HG03103 (cell line): ENCODE measurements around the gene UVSSA.
"Not testable (repeated sequence)": the region's sequence is repeated elsewhere in the genome, so short reads cannot be mapped to it uniquely, and the experiment has no call there.

Source experiments
- ATAC-seq: cut with Tn5 transposase; IDR thresholded peaks from one replicate; pipeline ENCODE4 v1.9.1; 2021; ENCODE audit warnings: low read depth; ENCODE audit not compliant: unreplicated experiment

The UVSSA gene

DNA sequence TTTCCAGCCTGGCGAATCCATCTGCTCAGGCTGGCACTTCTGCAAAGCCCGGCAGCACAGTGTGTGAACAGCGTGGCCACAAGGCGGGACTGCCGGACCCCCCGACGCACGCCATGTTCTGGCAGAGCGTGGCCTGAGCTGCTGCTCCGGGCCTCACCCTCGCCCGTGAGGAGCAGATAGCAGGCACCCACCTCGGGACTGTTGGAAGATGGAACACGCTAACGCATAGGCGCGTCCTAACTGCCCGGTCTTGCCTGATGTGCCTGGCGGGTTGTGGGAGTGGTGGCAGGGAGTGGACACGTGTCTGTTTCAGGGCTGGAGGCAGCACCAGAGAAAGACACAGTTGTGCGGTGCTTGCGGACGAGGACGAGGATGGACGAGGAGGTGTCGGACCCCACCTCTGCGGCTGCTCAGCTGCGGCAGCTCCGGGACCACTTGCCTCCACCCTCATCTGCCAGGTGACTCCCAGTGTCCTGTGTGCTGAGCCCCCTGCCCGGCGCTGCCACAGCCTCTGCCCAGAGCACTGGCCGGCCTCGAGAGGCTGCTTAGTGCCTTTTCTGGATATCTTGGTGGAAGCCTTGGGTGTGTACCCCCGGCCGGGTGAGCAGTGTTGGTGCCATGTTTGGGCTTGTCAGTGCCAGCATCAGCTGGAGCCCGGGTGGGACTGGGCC lies 28.2 kb downstream of the UVSSA start:
- ATAC-seq: no peak

DNA sequence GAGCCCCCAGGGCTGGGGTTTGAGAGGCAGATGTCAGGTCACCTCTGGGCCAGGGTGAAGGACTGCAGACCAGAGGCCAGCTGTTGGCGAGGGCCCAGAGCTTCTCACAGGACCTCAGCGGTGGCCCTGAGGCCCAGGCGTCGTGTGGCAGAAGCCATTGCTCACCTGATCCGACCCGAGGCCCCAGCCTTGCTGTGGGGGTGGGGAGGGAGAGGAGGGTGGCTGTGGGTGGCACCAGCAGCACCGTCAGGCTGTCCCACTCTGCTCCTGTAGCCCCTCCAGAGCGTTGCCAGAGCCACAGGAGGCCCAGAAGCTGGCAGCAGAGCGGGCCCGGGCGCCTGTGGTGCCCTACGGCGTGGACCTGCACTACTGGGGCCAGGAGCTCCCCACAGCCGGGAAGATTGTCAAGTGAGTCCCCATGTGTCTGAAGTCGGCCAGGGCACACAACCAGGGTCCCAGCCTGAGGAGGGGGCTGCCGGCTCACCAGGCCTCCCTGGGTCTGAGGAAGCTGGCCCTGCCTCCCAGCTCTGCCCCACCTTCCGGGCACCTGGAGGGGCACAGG lies 28.8 kb downstream of the UVSSA start:
- ATAC-seq: no peak

DNA sequence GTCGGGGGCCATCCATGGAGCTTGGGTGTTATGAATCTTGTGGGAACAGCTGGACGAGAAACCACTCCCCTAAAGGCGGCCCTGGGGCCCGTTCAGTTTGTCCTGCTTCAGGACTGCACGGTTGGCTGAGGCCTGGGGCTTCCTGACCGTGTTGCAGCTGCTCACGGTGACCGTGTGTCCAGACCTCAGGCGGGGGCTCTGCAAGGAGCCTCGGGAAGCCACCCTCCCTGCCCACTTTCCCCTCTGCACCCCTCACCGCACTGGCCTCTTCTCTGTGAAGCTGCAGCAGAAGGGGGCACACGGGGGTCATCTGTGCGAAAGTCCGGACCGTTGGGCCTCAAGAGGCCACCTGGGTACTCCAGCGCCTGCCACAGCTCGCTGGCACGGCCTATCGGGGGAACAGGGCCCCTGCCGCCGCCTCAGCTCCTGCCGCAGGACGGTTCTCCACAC lies 29.4 kb downstream of the UVSSA start:
- ATAC-seq: no peak

DNA sequence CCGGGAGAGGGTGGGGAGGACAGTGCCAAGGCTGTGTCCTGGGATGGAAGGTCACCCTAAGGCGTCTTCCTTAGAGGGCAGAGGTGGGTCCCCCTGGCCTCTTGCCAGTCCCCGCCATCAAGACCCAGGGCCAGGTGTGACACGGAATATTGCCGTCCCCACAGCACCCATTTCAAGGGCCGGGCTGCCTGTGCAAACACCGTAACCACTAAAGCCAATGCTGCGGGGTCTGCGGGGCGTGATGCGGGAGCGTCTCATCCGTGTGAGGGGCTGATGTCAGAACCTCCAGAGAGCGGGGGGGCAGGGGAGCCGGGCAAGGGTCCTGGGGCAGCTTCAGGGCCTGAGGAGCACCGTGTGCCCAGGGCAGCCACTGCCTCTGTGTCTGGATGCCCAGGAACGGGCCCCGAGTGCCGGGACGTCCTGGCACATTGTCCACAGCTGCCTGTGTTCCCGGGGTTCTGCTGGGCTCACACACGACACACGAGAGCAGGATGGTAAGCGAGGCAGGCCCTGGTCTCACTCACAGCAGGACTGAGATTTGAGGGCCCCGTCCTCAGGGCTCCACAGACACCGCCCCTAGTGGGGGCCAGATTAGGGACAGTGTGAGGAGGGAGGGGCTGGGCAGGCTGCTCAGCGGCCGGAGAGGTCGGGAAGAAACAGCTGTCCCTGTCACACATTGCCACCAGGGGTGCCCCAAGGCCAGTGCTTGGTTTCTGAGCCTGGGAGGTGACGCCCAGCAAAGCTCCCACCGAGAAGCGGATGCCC lies 30.0 kb downstream of the UVSSA start:
- no peak for ATAC-seq

DNA sequence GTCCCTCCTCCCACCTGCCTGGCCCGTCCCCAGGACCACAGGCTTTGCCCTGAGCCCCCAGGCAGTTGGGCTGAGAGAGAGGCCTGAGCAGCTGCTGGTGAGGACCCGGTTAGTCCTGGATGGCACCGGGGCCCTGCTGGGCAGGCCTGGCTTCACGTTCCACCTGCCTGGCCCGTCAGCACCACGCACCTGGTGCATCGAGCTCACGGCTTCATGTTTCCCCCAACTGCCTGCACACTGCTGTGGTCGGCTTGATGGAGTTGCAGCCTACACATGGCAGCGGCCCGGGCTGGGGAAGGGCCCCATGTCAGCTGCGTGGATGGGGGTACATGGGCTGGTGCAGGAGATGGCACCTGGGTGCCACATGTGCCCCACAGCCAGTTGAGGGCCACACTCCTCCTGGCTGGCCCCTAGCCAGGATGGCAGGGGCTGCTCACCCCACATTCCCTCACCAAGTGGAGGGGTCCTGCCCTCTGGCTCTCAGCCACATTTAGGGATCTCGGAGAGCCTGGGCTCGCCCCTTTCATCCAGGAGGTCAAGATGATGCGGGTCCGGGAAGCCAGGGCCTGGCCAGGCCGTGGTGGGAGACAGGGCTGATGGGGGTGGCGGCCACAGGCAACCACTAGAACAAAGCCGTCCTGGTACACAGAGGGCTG lies 30.7 kb downstream of the UVSSA start:
- ATAC-seq: no peak

DNA sequence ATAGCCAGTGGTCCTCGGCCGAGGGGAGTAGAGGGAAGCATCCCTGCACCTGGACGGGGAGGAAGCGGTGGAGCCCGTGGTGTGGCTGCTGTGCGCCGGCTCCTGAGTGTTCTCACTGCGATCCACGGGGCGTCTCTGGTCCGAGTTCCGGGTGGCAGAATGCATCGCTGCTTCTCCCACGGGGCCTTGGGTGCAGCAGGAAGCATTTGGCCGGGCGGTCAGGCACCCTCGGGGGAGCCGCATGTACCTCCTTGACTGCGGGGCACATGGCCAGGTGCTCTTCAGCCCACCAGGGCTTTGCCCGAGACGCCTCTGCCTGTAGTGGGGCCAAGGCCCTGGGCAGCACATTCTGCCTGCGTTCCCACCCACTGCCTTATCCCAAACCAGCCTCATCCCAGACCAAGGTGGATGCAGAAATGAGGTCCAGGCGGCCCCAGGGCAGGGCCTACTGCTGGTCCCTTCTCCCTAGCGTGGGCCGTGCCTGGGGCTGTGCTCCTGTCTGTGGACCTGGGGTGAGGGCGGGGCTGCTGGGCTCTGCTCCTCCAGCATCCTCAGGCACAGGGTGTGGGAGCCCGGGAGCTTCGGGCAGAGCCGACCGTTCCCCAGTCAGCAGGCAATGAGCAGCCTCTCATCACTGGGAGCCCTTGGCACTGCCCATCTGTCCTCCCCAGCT lies 31.7 kb downstream of the UVSSA start:
- ATAC-seq: no peak

DNA sequence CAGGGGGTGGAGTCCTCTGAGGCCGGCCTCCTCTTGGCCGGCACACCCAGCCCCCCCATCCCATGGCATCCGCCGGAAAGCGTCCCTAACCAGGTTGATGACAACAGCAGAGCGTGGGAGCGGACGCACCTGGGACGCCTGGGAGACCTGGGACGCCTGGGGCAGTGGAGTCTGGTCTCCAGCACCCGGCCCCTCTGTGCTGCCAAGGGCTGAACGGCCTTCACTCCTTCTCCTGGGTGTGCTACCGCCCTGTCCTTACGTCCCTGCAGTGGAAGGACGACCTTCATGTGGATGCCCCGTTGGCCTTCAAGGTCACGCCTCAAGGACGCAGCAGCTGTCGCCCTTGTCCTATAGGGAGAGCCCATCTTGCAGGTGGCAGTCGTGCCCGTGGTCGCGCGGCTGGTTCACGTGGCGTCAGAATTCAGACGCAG lies 32.4 kb downstream of the UVSSA start:
- no peak for ATAC-seq

DNA sequence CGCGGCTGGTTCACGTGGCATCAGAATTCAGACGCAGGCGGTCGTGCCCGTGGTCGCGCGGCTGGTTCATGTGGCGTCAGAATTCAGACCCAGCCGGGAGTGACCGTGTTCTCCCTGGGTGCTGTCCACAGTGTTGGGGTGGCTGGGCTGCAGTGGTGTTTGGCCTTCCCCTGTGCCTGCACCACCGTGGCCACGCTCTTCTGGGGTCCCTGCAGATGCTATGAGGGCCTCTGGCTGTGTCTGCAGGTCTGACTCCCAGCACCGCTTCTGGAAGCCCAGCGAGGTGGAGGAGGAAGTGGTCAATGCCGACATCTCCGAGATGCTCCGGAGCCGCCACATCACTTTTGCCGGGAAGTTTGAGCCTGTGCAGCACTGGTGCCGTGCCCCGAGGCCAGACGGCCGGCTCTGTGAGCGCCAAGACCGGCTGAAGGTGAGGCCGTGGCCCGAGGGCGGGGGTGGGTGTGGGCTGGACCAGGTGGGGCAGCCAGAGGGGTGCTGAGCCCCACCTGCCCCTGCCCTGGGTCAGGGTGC lies 32.9 kb downstream of the UVSSA start:
- no peak for ATAC-seq

DNA sequence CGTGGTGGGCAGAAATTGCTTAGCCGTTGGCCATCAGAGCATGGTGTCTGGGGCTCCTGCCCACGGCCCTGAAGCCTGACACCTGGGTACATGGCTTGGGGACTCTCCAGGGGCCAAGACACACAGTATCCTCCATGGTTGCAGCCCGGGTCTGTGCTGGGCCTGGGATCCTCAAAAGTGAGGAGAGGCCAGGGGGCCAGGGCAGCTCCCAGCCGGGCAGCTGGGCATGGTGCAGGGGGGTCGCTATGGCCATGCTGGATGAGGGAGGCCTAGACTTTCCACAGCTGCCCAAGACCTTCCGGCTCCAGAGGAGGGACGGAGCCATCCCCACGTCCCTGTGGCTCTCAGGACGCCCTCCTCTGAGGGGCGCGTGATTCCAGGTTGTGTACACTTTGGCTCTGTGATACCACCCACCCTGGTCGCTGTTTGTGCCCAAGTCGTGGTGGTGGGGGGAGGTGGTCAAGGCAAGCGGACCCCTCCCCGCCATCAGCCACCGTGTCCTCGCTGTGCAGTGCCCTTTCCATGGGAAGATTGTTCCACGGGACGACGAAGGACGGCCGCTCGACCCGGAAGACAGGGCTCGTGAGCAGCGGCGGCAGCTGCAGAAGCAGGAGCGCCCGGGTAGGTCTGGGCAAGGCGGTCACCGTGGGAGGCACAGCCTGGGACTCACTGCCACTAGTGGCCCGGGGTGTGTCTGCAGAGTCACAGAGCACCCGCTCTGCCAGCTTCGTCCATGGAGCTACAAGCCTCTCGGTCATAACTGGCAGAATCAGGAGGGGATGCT lies 33.6 kb downstream of the UVSSA start:
- ATAC-seq: no peak

DNA sequence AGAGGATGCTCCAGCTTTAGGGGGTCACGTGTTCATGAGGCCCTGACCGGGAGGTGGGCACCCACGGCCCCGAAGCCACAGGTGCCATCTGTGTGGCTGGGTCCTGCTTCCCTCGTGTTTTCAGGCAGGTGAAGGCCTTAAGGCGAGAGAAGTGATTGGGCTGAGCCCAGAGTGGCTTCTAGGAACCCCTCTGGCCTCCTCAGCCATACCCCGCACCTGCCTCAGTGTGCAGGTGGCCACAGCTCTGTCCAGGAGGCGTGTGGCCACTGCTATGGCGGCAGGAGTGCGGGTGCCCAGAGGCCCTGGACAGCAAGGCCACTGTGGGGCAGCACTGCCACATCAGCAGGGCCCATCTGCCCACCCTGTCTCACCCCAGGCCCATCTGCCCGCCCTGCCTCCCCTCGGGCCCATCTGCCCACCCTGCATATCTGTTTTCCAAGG lies 34.2 kb downstream of the UVSSA start:
- ATAC-seq: no peak

DNA sequence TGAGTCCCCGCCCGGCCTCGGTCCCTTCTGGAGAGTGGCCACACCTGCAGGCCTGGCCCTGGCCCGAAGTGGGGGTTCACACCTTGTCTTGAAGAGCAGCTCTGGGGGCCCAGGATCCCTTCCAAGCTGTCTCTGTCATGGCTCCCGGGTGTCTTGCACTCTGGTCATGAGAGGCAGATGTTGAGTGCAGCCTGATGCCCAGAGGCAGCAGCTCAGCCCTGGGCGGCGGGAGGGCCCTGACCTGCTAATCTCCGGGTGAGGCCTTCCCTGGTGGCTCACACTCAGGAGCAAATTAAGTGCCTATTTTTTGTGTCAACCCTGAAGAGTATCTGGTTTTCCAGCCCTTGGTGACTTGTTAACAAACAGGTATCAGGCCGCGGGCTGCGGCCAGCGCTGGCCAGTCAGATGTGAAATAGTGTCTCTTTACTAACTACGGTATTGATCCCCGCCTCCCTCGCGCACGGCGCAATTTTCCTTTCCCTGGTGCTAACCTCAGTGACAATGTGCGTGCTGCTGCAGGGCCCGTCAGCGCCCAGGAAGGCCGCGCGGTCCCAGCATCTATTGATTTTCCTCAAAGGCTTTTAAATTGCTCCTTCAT lies 35.0 kb downstream of the UVSSA start:
- no peak for ATAC-seq

DNA sequence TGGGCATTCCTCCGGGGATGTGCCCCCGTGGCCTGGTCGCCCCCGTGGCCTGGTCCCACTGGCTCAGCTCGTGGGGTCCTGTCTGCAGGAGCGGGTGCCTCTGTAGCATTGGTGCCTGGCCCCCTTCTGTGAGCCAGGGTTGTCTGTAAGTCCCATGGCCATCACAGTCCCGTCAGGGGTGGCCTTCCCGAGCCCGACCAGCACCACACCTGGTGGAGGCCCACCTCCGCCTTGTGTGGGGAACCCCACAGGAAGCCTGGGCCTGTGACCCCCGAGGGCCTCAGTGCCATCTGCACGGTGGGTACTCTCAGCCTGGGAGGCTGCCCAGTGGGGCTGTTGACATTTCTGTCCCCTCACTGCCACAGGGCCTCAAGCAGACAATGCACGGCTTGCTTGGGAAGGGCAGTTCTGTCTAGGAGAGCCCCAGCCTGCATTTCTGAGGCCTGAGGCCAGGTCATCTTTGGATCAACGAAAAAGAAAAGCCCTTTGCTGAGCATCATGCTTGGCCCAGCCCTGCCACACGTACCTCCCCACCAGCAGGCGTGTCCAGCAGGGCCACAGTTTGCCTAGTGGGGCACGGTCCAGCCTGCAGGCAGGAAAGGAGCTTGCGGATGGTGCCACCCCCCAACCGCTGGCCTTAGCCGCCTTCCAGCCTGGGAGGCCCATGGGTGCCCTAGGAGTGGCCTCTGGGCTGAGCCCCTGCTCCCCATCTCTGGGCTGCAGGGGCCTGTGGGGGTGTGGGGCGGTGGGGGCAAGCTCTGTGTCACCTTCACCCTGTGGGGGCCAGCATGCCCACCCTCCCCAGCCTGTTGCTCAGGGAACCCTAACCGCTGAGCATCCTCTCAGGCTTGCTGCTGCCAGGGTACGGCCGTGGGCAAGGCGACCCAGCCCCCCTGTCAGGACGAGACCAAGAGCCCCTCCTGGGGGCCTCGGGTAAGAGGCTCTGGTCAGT lies 36.0 kb downstream of the UVSSA start:
- no peak for ATAC-seq

DNA sequence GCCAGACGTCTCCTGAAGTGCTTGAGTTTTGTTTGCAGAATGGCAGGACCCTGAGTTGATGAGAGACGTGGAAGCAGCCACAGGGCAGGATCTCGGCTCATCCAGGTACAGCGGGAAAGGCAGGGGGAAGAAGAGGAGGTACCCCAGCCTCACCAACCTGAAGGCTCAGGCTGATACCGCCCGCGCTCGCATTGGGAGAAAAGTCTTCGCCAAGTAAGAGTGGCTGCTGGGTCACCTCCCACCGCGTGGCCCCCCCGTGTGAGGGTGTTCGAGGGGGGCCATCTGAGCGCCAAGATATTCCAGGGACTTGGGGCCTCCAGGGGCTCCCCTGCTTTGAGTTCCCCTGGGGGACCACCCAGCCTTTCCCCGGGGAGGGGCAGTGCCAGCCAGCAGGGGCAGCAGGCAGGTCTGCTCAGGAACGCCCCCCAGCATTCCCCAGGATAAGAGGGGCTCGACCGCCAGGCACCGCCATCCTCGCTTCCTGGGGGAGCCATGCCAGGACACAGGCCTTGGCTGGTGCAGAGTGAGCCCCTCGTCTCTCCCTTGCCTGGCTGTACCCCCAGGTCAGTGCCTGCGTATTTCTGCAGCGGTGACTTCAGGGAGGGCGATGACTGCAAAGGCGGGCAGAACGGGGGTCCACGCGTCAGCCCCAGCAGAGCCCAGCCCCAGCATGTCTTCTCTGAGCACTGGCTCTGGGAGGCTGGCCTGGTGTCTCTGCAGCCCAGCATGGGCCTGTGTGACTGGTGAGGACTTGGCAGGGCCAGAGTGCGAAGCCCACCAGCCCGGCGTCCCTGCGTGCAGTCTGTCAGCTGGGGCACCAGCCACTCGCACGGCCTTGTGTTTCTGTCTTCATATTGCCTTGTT lies 37.0 kb downstream of the UVSSA start:
- ATAC-seq: no peak

DNA sequence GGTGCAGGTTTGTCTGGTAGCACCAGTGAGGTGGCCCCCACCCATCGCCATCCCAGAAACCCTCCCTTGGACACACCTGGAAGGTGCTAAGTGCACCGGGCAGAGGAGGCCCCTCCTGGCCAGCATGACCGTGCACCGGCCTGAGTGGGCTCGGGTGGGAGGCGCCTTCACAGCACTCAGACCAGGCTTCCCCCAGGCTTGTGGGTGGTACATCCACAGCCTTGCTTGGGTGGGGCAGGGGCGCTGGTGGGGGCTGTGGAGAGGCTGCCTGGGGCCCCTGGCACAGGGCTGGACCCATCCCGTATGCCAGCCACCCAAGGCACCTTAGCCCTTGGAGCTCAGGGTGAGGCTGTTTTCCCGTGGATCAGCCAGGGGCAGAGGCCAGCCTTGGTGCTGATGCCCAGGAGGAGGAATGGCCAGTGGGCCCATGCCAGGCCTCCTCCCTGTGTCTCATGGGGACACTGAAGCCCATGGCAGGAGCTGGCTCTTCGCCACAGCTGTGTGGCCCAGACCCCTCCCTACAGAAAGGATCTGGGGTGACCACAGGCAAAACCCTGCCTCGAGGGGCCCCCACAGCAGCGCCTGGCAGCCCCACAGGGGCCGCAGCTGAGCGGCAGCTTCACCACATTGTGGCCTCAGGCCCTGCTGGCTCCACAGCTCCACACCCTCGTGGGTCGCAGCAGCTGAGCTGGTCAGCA lies 37.8 kb downstream of the UVSSA start:
- no peak for ATAC-seq

DNA sequence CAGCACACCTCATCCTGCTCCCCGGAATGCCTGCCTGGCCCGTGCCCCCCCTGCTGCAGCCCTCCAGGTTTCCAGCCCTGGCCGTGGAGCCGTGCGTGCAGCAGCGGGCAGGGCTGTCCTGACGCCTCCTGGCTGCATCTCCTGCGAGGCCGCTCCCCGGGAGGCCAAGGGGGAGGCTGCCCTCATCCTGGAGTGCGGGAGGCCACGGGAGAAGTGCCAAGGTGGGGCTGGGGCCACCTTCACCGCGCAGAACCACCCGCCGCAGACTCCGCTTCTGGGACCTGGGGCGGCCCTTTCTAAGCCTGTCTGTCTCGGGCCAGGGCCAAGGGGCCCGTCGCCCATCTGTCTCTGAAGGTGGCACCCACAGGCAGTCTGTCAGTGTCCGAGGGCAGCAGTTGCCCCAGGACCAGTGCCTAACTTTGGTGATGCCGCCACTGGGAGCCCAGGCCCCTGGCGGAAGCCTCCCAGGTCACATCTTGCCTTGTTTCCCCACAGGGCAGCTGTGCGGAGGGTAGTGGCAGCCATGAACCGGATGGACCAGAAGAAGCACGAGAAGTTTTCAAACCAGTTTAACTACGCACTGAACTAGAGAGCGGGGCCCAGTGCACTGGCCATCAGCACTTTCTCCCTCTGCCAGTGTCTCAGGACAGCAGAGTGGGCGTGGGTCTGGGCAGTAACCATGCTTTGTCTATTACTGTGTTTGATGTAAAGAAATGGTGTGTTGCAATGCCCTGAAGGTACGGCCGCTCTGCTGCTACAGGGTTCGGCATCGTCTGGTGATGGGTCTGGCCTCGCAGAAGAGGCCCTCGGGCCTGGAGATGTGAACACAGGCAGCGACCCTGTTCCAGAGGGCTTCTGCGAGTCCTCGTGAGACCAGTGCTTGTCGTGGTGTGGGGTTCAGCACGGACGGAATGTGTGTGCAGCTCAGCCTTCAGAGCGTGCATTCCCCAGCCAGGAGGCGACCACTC lies 38.6 kb downstream of the UVSSA start:
- ATAC-seq: no peak

DNA sequence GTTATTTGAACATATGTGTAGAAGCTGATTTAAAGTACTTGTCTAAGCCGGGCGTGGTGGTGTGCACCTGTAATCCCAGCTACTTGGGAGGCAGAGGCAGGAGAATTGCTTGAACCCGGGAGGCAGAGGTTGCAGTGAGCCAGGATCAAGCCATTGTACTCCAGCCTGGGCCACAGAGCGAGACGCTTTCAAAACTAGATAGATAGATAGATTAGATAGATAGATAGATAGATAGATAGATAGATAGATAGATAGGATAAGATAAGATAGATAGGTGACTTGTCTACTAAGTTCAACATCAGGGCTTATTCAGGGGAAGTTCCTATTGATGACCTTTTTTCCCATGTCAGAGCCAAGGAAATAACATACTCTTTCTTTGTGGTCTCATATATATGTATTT lies 46.4 kb downstream of the UVSSA start:
- ATAC-seq: not testable (repeated sequence)
